Natural killer cell (primary cell): Measurements from ENCODE around the gene CALD1. TPM values are rescaled to one million over a fixed set of nuclear protein-coding genes. Genes with fewer than 3 reads are reported as not detected.

Experiments
- ATAC-seq, 3 donors: fragments of 150-1000 bp in 2 of 3; fragments of 200-7000 bp in 1 of 3; cut with Tn5 transposase; 1 replicate in 1 of 3; 2 replicates in 2 of 3; pipeline ENCODE4 v1.10.0; 2021; ENCODE audit warnings: mild to moderate bottlenecking in 2 of 3, moderate library complexity in 2 of 3
- DNase-seq, 2 donors: peaks; one replicate each; pipeline versions ENCODE4 v3.0.0 to v3.0.0-alpha.2; 2013 to 2021; ENCODE audit warnings: mixed read lengths in 1 of 2
- H3K27ac ChIP-seq: one replicate; pipeline ENCODE4 v1.5.1; 2013; ENCODE audit warnings: mild to moderate bottlenecking, low read length
- H3K27me3 ChIP-seq: one replicate; pipeline ENCODE4 v1.6.1; 2013; ENCODE audit warnings: low read length; ENCODE audit not compliant: control insufficient read depth, insufficient read depth
- H3K36me3 ChIP-seq: one replicate; pipeline ENCODE4 v1.6.1; 2013; ENCODE audit warnings: low read length; ENCODE audit not compliant: control insufficient read depth, insufficient read depth
- H3K4me1 ChIP-seq: one replicate; pipeline ENCODE4 v1.6.1; 2013; ENCODE audit warnings: low read length; ENCODE audit not compliant: control insufficient read depth, insufficient read depth
- H3K4me3 ChIP-seq: one replicate; pipeline ENCODE4 v1.5.1; 2013; ENCODE audit warnings: low read length
- H3K9me3 ChIP-seq: one replicate; pipeline ENCODE4 v1.6.1; 2013; ENCODE audit warnings: low read length; ENCODE audit not compliant: control insufficient read depth, insufficient read depth
- H3K27ac Mint-ChIP-seq, 2 donors: one replicate each; pipeline ENCODE4 v1.8.0; 2022; ENCODE audit warnings: mild to moderate bottlenecking in 2 of 2, mixed read lengths in 2 of 2, moderate library complexity in 1 of 2
- H3K27me3 Mint-ChIP-seq, 2 donors: one replicate each; pipeline ENCODE4 v1.8.0; 2022; ENCODE audit warnings: low read depth in 2 of 2, mixed read lengths in 2 of 2
- H3K36me3 Mint-ChIP-seq: one replicate; pipeline ENCODE4 v1.8.0; 2022; ENCODE audit warnings: mixed read lengths
- H3K4me1 Mint-ChIP-seq, 2 donors: one replicate each; pipeline ENCODE4 v1.8.0; 2022; ENCODE audit warnings: mixed read lengths in 2 of 2
- H3K4me3 Mint-ChIP-seq: one replicate; pipeline ENCODE4 v1.8.0; 2022; ENCODE audit warnings: mild to moderate bottlenecking, moderate library complexity, mixed read lengths
- H3K9me3 Mint-ChIP-seq, 2 donors: one replicate each; pipeline ENCODE4 v1.8.0; 2022; ENCODE audit warnings: mixed read lengths in 2 of 2
- WGBS: methylation state at CpG from one replicate; pipeline ENCODE4 v1.1.7; 2013; ENCODE audit warnings: missing lambda C conversion rate; ENCODE audit not compliant: insufficient coverage; 5-methylcytosine and 5-hydroxymethylcytosine counted together
- intact Hi-C: fragments of 100-400 bp; cut with micrococcal nuclease; formaldehyde crosslinking; loops from one replicate; pipeline ENCODE4 v1.14.2; 2022
- total RNA-seq, 4 donors: library from RNA; stranded (reverse); fragments of 120-200 nt in 1 of 4; gene quantifications; one replicate each; pipeline versions ENCODE4 v1.2.3 to v1.2.4, GENCODE V29; 2013 to 2022
- TF ChIP-seq, protein P1 (sequence below): fragments of 200-600 bp; IDR thresholded peaks from one replicate; pipeline ENCODE4 v1.8.0; 2022; ENCODE audit warnings: antibody characterized with exemption

Gene CALD1
- total RNA-seq, 3 donors from 2014 or later (not counting 1 experiment from before 2014, with no cell fraction given), result 0.14 to 2.5 (median 1.0) TPM

DNA sequence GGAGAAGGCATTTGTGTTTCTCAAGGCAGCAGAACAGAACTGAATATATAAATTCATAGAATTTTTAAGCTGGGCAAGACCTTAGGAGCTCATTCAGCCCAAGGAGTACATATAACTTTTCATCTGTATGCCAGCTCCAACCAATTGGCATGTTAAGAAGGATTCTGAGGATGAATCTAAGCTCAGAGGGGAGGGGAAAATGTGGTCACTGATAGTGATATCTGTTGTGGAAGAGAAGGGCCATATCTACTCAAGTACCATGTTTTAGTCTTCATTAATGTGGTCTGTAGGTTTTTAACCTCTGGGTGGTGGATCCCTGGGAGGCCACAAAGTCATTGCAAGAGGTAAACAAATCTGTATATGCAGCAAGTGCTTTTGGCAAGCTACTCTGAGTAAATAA lies 6.4 kb downstream of the CALD1 start:
- H3K9me3 Mint-ChIP-seq, result no peaks in the 10 kb centered on the region
- Histone ChIP-seq H3K4me1 (peaks cover 3% of the 10 kb centered on the region), H3K27ac (no peak overlapping the region), H3K9me3 (no peaks in the 10 kb centered on the region), H3K36me3 (no peaks in the 10 kb centered on the region), H3K27me3 (no peaks in the 10 kb centered on the region), H3K4me3 (no peak overlapping the region)
- DNase-seq (no peak), ATAC-seq (no peak)
- peaks cover 0 to 3% of the 10 kb centered on the region in 2 donors for H3K27me3 Mint-ChIP-seq
- no peak overlapping the region for H3K27ac Mint-ChIP-seq
- H3K4me3 Mint-ChIP-seq, result no peak overlapping the region
- intact Hi-C loops, result no loop called here
- H3K4me1 Mint-ChIP-seq, result no peaks in the 10 kb centered on the region
- TF ChIP-seq, protein P1, sequence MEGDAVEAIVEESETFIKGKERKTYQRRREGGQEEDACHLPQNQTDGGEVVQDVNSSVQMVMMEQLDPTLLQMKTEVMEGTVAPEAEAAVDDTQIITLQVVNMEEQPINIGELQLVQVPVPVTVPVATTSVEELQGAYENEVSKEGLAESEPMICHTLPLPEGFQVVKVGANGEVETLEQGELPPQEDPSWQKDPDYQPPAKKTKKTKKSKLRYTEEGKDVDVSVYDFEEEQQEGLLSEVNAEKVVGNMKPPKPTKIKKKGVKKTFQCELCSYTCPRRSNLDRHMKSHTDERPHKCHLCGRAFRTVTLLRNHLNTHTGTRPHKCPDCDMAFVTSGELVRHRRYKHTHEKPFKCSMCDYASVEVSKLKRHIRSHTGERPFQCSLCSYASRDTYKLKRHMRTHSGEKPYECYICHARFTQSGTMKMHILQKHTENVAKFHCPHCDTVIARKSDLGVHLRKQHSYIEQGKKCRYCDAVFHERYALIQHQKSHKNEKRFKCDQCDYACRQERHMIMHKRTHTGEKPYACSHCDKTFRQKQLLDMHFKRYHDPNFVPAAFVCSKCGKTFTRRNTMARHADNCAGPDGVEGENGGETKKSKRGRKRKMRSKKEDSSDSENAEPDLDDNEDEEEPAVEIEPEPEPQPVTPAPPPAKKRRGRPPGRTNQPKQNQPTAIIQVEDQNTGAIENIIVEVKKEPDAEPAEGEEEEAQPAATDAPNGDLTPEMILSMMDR, result no peak
- no peaks in the 10 kb centered on the region for H3K36me3 Mint-ChIP-seq

DNA sequence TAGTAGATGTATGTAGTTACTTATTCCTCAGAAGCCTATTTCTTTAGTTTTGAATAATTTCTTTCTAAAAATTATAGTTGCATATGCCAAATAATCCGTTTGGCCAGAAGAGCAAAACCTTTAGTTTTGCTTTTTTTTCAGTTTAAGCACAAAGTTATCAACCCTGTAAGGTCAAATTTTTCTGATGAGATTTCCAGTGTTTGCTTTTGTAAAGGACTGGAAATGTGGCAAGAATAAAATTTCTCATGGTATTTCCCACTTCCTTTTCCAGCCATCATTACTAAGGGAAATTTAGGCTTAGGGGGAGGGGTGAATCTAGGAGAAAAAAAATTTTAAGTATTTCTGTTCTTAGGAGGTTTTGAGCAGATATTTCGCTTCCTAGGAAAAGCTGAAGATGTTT lies 7.6 kb downstream of the CALD1 start:
- Histone ChIP-seq H3K27me3 (no peaks in the 10 kb centered on the region), H3K9me3 (no peaks in the 10 kb centered on the region), H3K36me3 (no peaks in the 10 kb centered on the region), H3K4me1 (peaks cover 3% of the 10 kb centered on the region), H3K4me3 (no peak overlapping the region), H3K27ac (no peak overlapping the region)
- ATAC-seq (no peak), DNase-seq (no peak)
- H3K36me3 Mint-ChIP-seq, result no peaks in the 10 kb centered on the region
- no peaks in the 10 kb centered on the region for H3K27me3 Mint-ChIP-seq
- intact Hi-C loops, result no loop called here
- no peaks in the 10 kb centered on the region for H3K4me1 Mint-ChIP-seq
- TF ChIP-seq, protein P1, result no peak
- no peaks in the 10 kb centered on the region for H3K9me3 Mint-ChIP-seq
- H3K27ac Mint-ChIP-seq, result no peak overlapping the region
- WGBS, result no CpG with 5 or more reads among the region's 2 CpGs
- no peak overlapping the region for H3K4me3 Mint-ChIP-seq

DNA sequence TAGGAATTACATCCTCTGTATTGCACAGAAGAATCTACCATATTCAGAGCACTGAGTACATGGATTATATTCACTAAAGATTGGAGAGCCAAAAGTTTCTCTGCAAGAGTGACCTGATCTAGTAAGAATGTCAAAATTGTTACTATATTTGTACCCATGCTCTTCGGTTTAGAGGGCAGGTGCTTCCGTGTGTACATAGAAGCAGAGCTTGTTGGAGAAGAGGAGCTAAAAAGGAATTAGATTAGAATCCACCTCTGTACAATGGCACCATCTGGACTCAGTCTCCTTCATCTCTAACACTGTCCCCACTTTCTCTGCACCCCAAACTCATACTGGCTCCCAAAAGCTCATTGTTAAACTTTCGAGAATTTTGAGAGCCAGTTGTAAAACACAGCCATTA lies 8.3 kb downstream of the CALD1 start:
- no peaks in the 10 kb centered on the region for H3K36me3 Mint-ChIP-seq
- 95% methylated on average over 2 of the region's 3 CpGs for WGBS

DNA sequence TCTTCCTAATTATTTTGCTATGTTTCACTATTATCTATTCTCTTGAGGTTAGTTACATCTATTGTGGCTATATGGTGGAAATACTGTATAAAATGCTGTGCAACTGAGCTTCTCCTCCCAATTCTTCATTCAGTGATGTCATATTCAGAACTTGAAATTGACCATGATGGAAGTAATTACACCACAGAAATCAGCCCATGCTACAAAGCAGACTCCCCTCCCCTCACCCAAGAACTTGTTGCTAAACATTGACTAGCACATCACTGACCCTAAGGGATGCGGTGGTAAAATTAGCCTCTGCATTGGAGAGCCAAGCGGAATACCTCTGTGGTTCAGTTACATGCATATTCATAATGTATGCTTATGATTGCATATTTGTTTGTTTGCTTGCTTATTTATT lies 8.8 kb downstream of the CALD1 start:
- ATAC-seq (no peak), DNase-seq (no peak)
- WGBS, result 92% methylated on average over 2 of the region's 2 CpGs
- H3K9me3 ChIP-seq, result no peaks in the 10 kb centered on the region
- no peaks in the 10 kb centered on the region for H3K4me1 ChIP-seq
- H3K4me1 Mint-ChIP-seq, result no peaks in the 10 kb centered on the region
- H3K36me3 Mint-ChIP-seq, result no peaks in the 10 kb centered on the region
- H3K27me3 Mint-ChIP-seq, result no peaks in the 10 kb centered on the region
- H3K36me3 ChIP-seq, result no peaks in the 10 kb centered on the region
- TF ChIP-seq, protein P1, result no peak
- H3K27ac ChIP-seq, result no peak overlapping the region
- H3K9me3 Mint-ChIP-seq, result no peaks in the 10 kb centered on the region
- intact Hi-C loops, result no loop called here
- no peaks in the 10 kb centered on the region for H3K27me3 ChIP-seq
- no peak overlapping the region for H3K4me3 ChIP-seq
- no peak overlapping the region for H3K4me3 Mint-ChIP-seq
- no peak overlapping the region for H3K27ac Mint-ChIP-seq

More for the DNA sequence above, 8.3 kb downstream of the CALD1 start:
- no peaks in the 10 kb centered on the region for H3K27me3 ChIP-seq
- H3K36me3 ChIP-seq, result no peaks in the 10 kb centered on the region
- no peaks in the 10 kb centered on the region for H3K9me3 Mint-ChIP-seq
- H3K4me1 ChIP-seq, result peaks cover 3% of the 10 kb centered on the region
- H3K27ac Mint-ChIP-seq, result no peak overlapping the region
- no peak overlapping the region for H3K27ac ChIP-seq
- no peak overlapping the region for H3K4me3 ChIP-seq
- DNase-seq (no peak), ATAC-seq (no peak)
- TF ChIP-seq, protein P1, result no peak
- intact Hi-C loops, result no loop called here
- no peaks in the 10 kb centered on the region for H3K9me3 ChIP-seq
- no peak overlapping the region for H3K4me3 Mint-ChIP-seq
- no peaks in the 10 kb centered on the region for H3K4me1 Mint-ChIP-seq
- no peaks in the 10 kb centered on the region for H3K27me3 Mint-ChIP-seq
